Liver (tissue), 9 donors: ENCODE measurements around the gene ARFRP1. TPM values are rescaled to one million over a fixed set of nuclear protein-coding genes. Genes with fewer than 3 reads are reported as not detected.
A peak's percentile ranks its signal among the peaks of the same experiment; 100 is the strongest.

Experiments used
- DNase-seq: peaks from one replicate; pipeline ENCODE4 v3.0.0-alpha.2; 2017; ENCODE audit warnings: low spot score
- H3K27ac ChIP-seq, 2 donors: one replicate each; pipeline ENCODE4 v1.7.0; 2013; ENCODE audit warnings: inconsistent platforms in 2 of 2, low read length in 2 of 2, control low read depth in 1 of 2, low read depth in 1 of 2, mild to moderate bottlenecking in 1 of 2
- H3K27me3 ChIP-seq, 4 donors: one replicate each; pipeline versions ENCODE4 v1.6.1 to v1.7.0; 2013; ENCODE audit warnings: low read length in 3 of 4, inconsistent platforms in 1 of 4, mild to moderate bottlenecking in 1 of 4, moderate library complexity in 1 of 4; ENCODE audit not compliant: control insufficient read depth in 4 of 4, insufficient read depth in 4 of 4
- H3K36me3 ChIP-seq, 4 donors: one replicate each; pipeline versions ENCODE4 v1.6.1 to v1.7.0; 2013; ENCODE audit warnings: low read length in 3 of 4, mild to moderate bottlenecking in 3 of 4, low read depth in 1 of 4, moderate library complexity in 1 of 4; ENCODE audit not compliant: control insufficient read depth in 4 of 4, insufficient read depth in 3 of 4
- H3K4me1 ChIP-seq, 4 donors: one replicate each; pipeline versions ENCODE4 v1.6.1 to v1.7.0; 2013; ENCODE audit warnings: low read length in 3 of 4, mild to moderate bottlenecking in 3 of 4, moderate library complexity in 1 of 4; ENCODE audit not compliant: control insufficient read depth in 4 of 4, insufficient read depth in 4 of 4
- H3K4me3 ChIP-seq, 3 donors: one replicate each; pipeline versions ENCODE4 v1.6.1 to v1.7.0; 2013; ENCODE audit warnings: low read length in 3 of 3, control low read depth in 1 of 3, low read depth in 1 of 3, mild to moderate bottlenecking in 1 of 3
- H3K9ac ChIP-seq, 2 donors: one replicate each; pipeline ENCODE4 v1.7.0; 2013; ENCODE audit warnings: low read length in 2 of 2, mild to moderate bottlenecking in 2 of 2, moderate library complexity in 2 of 2, control low read depth in 1 of 2, low read depth in 1 of 2
- H3K9me3 ChIP-seq, 4 donors: one replicate each; pipeline versions ENCODE4 v1.6.1 to v1.7.0; 2013; ENCODE audit warnings: low read length in 3 of 4; ENCODE audit not compliant: control insufficient read depth in 4 of 4
- ATF3 ChIP-seq: IDR thresholded peaks from 2 replicates; pipeline ENCODE4 v1.6.1; 2016; ENCODE audit warnings: antibody characterized with exemption
- CTCF ChIP-seq: fragments of 150-350 bp; IDR thresholded peaks from 2 replicates; pipeline ENCODE4 v1.5.1; 2017; ENCODE audit warnings: improper control_type of control experiment, low read depth, low read length; ENCODE audit not compliant: missing input control
- EGR1 ChIP-seq, 2 donors: IDR thresholded peaks; 2 replicates each; pipeline ENCODE4 v1.6.1; 2016 to 2018; ENCODE audit warnings: antibody characterized with exemption in 2 of 2, low read depth in 2 of 2
- FOXA1 ChIP-seq: IDR thresholded peaks from 2 replicates; pipeline ENCODE4 v1.6.1; 2016; ENCODE audit warnings: antibody characterized with exemption
- FOXA2 ChIP-seq: IDR thresholded peaks from 2 replicates; pipeline ENCODE4 v1.6.1; 2016; ENCODE audit warnings: antibody characterized with exemption
- GABPA ChIP-seq, 2 donors: IDR thresholded peaks in 1 of 2; conservative IDR thresholded peaks in 1 of 2; 2 replicates each; pipeline ENCODE4 v1.6.1; 2016; ENCODE audit warnings: antibody characterized with exemption in 2 of 2, mild to moderate bottlenecking in 1 of 2, moderate library complexity in 1 of 2
- HNF4G ChIP-seq: IDR thresholded peaks from 2 replicates; pipeline ENCODE4 v1.6.1; 2016; ENCODE audit warnings: antibody characterized with exemption
- JUND ChIP-seq, 2 donors: IDR thresholded peaks; 2 replicates each; pipeline ENCODE4 v1.6.1; 2016; ENCODE audit warnings: antibody characterized with exemption in 2 of 2
- MAX ChIP-seq: IDR thresholded peaks from 2 replicates; pipeline ENCODE4 v1.6.1; 2016; ENCODE audit warnings: antibody characterized with exemption
- NR2F2 ChIP-seq: IDR thresholded peaks from 2 replicates; pipeline ENCODE4 v1.6.1; 2016; ENCODE audit warnings: antibody characterized with exemption
- REST ChIP-seq: IDR thresholded peaks from 2 replicates; pipeline ENCODE4 v1.6.1; 2016; ENCODE audit warnings: antibody characterized with exemption, mild to moderate bottlenecking
- RXRA ChIP-seq, 2 donors: IDR thresholded peaks; 2 replicates each; pipeline ENCODE4 v1.6.1; 2017 to 2018; ENCODE audit warnings: antibody characterized with exemption in 2 of 2, mild to moderate bottlenecking in 1 of 2
- SP1 ChIP-seq: IDR thresholded peaks from 2 replicates; pipeline ENCODE4 v1.6.1; 2018; ENCODE audit warnings: antibody characterized with exemption, mild to moderate bottlenecking
- TAF1 ChIP-seq: conservative IDR thresholded peaks from 2 replicates; pipeline ENCODE4 v1.6.1; 2016; ENCODE audit warnings: antibody characterized with exemption, mild to moderate bottlenecking
- ZBTB33 ChIP-seq: IDR thresholded peaks from 2 replicates; pipeline ENCODE4 v1.6.1; 2016; ENCODE audit warnings: antibody characterized with exemption
- WGBS: extraction: QIAGEN DNeasy Blood & Tissue Kit; methylation state at CpG from one replicate; pipeline ENCODE4 v1.1.7; 2013; 5-methylcytosine and 5-hydroxymethylcytosine counted together
- polyA plus RNA-seq, 2 donors: library from polyadenylated mRNA; stranded (reverse) in 1 of 2; unstranded in 1 of 2; fragments of 200-250 nt in 1 of 2; fragments of >200 nt in 1 of 2; fragmentation: Nextera tagmentation in 1 of 2; extraction: Ambion mirVana in 1 of 2; gene quantifications; one replicate each; pipeline versions ENCODE4 v1.2.1 to v1.2.3, GENCODE V29; 2013 to 2015
- total RNA-seq, 2 donors: library from RNA; depleted of rRNA; stranded (reverse); fragments of >200 nt; gene quantifications; one replicate each; pipeline ENCODE4 v1.2.3, GENCODE V29; 2014
- donor health status: healthy.
- donor health status: healthy.
- donor health status: healthy.
- donor health status: healthy.
- donor health status: healthy.

ARFRP1 gene
- total and polyA plus RNA-seq, 4 donors: 14.2 to 26.9 (median 20.5) TPM

GRCh38 chr20:63733579-63734081, 25.9 kb upstream of the ARFRP1 start:
- 91% methylated on average over 18 of the region's 18 CpGs for WGBS
- TF ChIP-seq HNF4G (no peak), TAF1 (no peak), ZBTB33 (no peak), GABPA (IDR thresholded peaks at IDR 0.05 in 1 of 2, conservative IDR thresholded peaks at IDR 0.05 in 1 of 2) (no peak), NR2F2 (no peak), ATF3 (no peak), FOXA1 (no peak), CTCF (no peak), EGR1 (IDR thresholded peaks at IDR 0.05; ENCODE audit: low read depth in 2 of 2) (no peak), FOXA2 (no peak), RXRA (IDR thresholded peaks at IDR 0.05) (no peak), JUND (IDR thresholded peaks at IDR 0.05) (no peak), MAX (no peak), REST (no peak)
- peak overlapping the region in 1 of 2 donors; percentile 64 for H3K27ac ChIP-seq
- no peaks in the 10 kb centered on the region for H3K9me3 ChIP-seq
- H3K4me1 ChIP-seq: peaks cover 6 to 63% (median 47%) of the 10 kb centered on the region in 4 donors
- DNase-seq: no peak
- H3K4me3 ChIP-seq: no peak overlapping the region
- H3K9ac ChIP-seq: no peak overlapping the region
- no peaks in the 10 kb centered on the region for H3K36me3 ChIP-seq
- H3K27me3 ChIP-seq: no peaks in the 10 kb centered on the region

- peaks cover 11 to 68% (median 49%) of the 10 kb centered on the region in 4 donors for H3K4me1 ChIP-seq
- WGBS: 82% methylated on average over 13 of the region's 13 CpGs
Measured at GRCh38 chr20:63733117-63733516, 25.3 kb upstream of the ARFRP1 start.

More at GRCh38 chr20:63733117-63733516, 25.3 kb upstream of the ARFRP1 start:
- peak; percentile 35 for DNase-seq
- TF ChIP-seq ZBTB33 (no peak), FOXA2 (no peak), SP1 (no peak), NR2F2 (no peak)
- Histone ChIP-seq H3K4me3 (no peak overlapping the region), H3K27ac (no peak overlapping the region), H3K9ac (no peak overlapping the region), H3K9me3 (no peaks in the 10 kb centered on the region), H3K27me3 (no peaks in the 10 kb centered on the region), H3K36me3 (no peaks in the 10 kb centered on the region)
